Cerebellar cortex (tissue), 1 donor: ENCODE results near the gene PAGR1.
"Not testable (repeated sequence)": the region's sequence is repeated elsewhere in the genome, so short reads cannot be mapped to it uniquely, and the experiment has no call there.

Source experiments
- DNase-seq: peaks from one replicate; pipeline ENCODE4 v3.0.0-alpha.2; 2015; ENCODE audit warnings: low spot score

PAGR1 gene

GRCh38 chr16:29791845-29792807 lies 23.8 kb upstream of the PAGR1 start:
- DNase-seq, result no peak

GRCh38 chr16:29793153-29793552 lies 22.8 kb upstream of the PAGR1 start:
- DNase-seq, result not testable (repeated sequence)

GRCh38 chr16:29794231-29794710 lies 21.7 kb upstream of the PAGR1 start:
- no peak for DNase-seq

GRCh38 chr16:29802416-29802935 lies 13.5 kb upstream of the PAGR1 start:
- DNase-seq, result no peak

GRCh38 chr16:29804020-29804419 lies 11.9 kb upstream of the PAGR1 start:
- DNase-seq, result no peak

- peak; percentile 72 for DNase-seq
Observed at GRCh38 chr16:29804455-29805231, 11.3 kb upstream of the PAGR1 start.

GRCh38 chr16:29805232-29806098 lies 10.5 kb upstream of the PAGR1 start:
- DNase-seq, result peak; percentile 96

GRCh38 chr16:29806099-29806579 lies 9.8 kb upstream of the PAGR1 start, which contains the start of gene MAZ:
Gene MAZ, plus strand, starts transcription at chr16:29806529. Its CDS starts 173 bp downstream, at chr16:29806702.
- no peak for DNase-seq

- DNase-seq, result peak; percentile 70
Observed at GRCh38 chr16:29806641-29807425, 9.1 kb upstream of the PAGR1 start.

GRCh38 chr16:29807426-29808218 lies 8.3 kb upstream of the PAGR1 start:
- DNase-seq, result peak; percentile 91

GRCh38 chr16:29808219-29808900 lies 7.6 kb upstream of the PAGR1 start:
- DNase-seq, result no peak

GRCh38 chr16:29809031-29809747 lies 6.8 kb upstream of the PAGR1 start:
- DNase-seq, result peak; percentile 21

- peak; percentile 78 for DNase-seq
Observed at GRCh38 chr16:29809850-29810698, 5.9 kb upstream of the PAGR1 start.

GRCh38 chr16:29810699-29811169 lies 5.2 kb upstream of the PAGR1 start:
- no peak for DNase-seq

GRCh38 chr16:29811170-29811895 lies 4.6 kb upstream of the PAGR1 start:
- DNase-seq, result peak; percentile 99

GRCh38 chr16:29811896-29812665 lies 3.9 kb upstream of the PAGR1 start, which contains the start of gene PRRT2:
Gene PRRT2, plus strand, starts transcription at chr16:29812193. Its CDS starts 862 bp downstream, at chr16:29813055.
- DNase-seq, result peak; percentile 87
